Testis (tissue), 3 donors: ENCODE results near the gene NFIB. TPM values are rescaled to one million over a fixed set of nuclear protein-coding genes. Genes with fewer than 3 reads are reported as not detected.

Source experiments
- DNase-seq: peaks from one replicate; pipeline ENCODE4 v3.0.0-alpha.2; 2019
- H3K27ac ChIP-seq, 2 donors: fragments of 200-600 bp; sonication (generic); one replicate each; pipeline ENCODE4 v1.5.1; 2019
- H3K27me3 ChIP-seq: fragments of 200-600 bp; sonication (generic); one replicate; pipeline ENCODE4 v1.5.1; 2019
- H3K36me3 ChIP-seq: fragments of 200-600 bp; sonication (generic); one replicate; pipeline ENCODE4 v1.5.1; 2017; ENCODE audit warnings: low read depth; ENCODE audit errors: missing control alignments
- H3K4me1 ChIP-seq: fragments of 200-600 bp; sonication (generic); one replicate; pipeline ENCODE4 v1.5.1; 2019
- H3K4me3 ChIP-seq, 2 donors: fragments of 200-600 bp; sonication (generic); one replicate each; pipeline ENCODE4 v1.5.1; 2017 to 2019
- H3K9me3 ChIP-seq: fragments of 200-600 bp; sonication (generic); one replicate; pipeline ENCODE4 v1.5.1; 2017
- POLR2A ChIP-seq: fragments of 450-650 bp; IDR thresholded peaks from one replicate; pipeline ENCODE4 v1.6.1; 2017; ENCODE audit warnings: antibody characterized with exemption, mild to moderate bottlenecking, moderate library complexity
- WGBS, 2 donors: methylation state at CpG; one replicate each; pipeline ENCODE4 v1.1.5; 2018; 5-methylcytosine and 5-hydroxymethylcytosine counted together
- intact Hi-C: fragments of 100-400 bp; cut with DNase I; formaldehyde crosslinking; loops from one replicate; pipeline ENCODE4 v1.15.1; 2023; ENCODE audit warnings: low total_unique reads
- polyA plus RNA-seq: library from polyadenylated mRNA; stranded (reverse); fragments of 350-450 nt; fragmentation: Illumina TruSeq; extraction: RNeasy Lipid Tissue Mini Kit (QIAGEN cat#74804); gene quantifications from one replicate; pipeline ENCODE4 v1.2.3, GENCODE V29; 2014; ENCODE audit warnings: low read depth, low replicate concordance; ENCODE audit not compliant: insufficient read depth
- total RNA-seq, 2 donors: library from RNA; depleted of rRNA; stranded (reverse); fragments of >200 nt; gene quantifications; one replicate each; pipeline ENCODE4 v1.2.3, GENCODE V29; 2016
- TF ChIP-seq, protein P1 (sequence below), 3 experiments: fragments of 450-650 bp in 2 of 3; fragments of 200-600 bp in 1 of 3; sonication (generic) in 1 of 3; IDR thresholded peaks; one replicate each; pipeline ENCODE4 v1.5.1; 2016 to 2019; ENCODE audit warnings: antibody characterized with exemption in 3 of 3, mild to moderate bottlenecking in 2 of 3, moderate library complexity in 1 of 3

The NFIB gene
- total and polyA plus RNA-seq, 3 donors from 2014 or later: 8.4 to 34.7 (median 23.1) TPM

DNA sequence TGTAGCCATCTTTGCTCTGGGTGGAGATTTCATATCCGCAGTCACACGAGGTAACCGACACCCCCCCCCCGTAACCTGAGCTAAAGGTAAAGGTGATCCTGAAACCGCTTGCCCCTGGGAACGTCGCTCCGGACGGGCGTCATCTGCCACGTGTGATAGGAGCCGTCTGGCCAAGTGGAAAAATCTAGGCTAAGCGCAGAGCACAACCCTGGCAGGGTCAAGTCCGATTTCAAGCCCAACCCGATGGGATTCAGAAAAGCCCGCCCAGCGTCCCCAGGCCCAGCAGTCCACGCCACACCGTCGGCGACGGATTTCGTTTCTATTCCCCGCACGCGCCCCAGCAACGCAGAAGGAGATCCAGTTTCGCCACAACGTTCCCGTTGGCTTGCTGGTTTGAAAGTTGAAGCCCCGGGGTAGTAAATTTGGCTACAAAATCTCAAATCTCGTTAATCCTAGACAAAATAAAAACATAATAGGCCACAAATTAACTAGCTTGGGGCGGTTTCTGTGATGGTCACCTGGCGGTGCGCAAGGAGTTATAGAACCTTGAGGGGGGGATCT lies 32.4 kb upstream of the NFIB start:
- Histone ChIP-seq H3K27ac (no peak overlapping the region), H3K9me3 (no peaks in the 10 kb centered on the region), H3K4me1 (peaks cover 8% of the 10 kb centered on the region), H3K36me3 (no peaks in the 10 kb centered on the region), H3K27me3 (no peaks in the 10 kb centered on the region), H3K4me3 (peak overlapping the region in 1 of 2 donors; percentile 57)
- intact Hi-C loops: no loop called here
- 51 to 54% methylated on average over 33 to 35 of the region's 35 CpGs for WGBS, 2 donors
- no peak for DNase-seq
- TF ChIP-seq, protein P1, sequence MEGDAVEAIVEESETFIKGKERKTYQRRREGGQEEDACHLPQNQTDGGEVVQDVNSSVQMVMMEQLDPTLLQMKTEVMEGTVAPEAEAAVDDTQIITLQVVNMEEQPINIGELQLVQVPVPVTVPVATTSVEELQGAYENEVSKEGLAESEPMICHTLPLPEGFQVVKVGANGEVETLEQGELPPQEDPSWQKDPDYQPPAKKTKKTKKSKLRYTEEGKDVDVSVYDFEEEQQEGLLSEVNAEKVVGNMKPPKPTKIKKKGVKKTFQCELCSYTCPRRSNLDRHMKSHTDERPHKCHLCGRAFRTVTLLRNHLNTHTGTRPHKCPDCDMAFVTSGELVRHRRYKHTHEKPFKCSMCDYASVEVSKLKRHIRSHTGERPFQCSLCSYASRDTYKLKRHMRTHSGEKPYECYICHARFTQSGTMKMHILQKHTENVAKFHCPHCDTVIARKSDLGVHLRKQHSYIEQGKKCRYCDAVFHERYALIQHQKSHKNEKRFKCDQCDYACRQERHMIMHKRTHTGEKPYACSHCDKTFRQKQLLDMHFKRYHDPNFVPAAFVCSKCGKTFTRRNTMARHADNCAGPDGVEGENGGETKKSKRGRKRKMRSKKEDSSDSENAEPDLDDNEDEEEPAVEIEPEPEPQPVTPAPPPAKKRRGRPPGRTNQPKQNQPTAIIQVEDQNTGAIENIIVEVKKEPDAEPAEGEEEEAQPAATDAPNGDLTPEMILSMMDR (IDR thresholded peaks at IDR 0.05): no peak
- no peak for TF ChIP-seq POLR2A

DNA sequence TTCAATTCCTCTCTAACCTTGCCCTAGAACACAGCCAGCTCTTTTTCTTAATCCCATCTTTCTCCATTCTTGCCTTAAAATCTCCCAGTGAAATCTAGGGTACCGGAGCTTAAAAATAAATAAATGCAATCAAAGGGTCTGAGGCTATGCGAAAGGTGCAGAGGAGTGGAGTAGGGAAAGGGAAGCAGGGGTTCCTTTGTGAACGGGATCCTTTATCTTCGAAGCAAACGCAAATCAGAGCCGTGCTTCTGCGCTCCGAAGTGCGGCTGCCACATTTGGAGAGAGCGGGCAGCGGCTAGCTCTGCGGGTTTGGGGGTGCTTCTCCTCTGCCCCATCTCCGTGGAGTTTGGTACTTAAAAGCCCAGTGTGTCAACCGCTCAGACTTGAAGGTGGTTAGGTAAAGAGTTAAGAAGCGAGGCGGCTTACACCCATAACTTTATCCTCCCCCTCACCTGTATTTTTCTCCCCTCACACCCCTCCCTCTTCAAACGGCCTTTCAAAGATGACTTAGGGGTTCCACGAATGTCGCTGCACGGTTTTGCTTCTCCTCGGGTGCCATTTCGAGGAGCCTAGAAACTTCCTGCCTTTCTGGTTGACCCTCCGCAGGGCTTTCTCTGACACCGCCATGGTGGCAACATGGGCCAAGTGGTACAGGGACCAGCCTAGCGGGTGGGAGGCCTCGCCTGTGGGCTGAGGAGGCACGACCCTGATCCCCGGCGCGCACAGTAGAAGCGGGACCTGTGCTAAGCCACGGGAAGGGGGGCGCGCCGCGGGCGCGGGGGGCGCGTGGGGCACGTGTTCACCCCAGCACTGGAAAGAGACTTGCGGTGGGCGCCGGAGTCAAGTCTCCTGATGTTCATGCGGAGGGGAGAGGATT lies 31.7 kb upstream of the NFIB start:
- DNase-seq: no peak
- 42 to 49% methylated on average over 28 to 45 of the region's 45 CpGs for WGBS, 2 donors
- no peaks in the 10 kb centered on the region for H3K9me3 ChIP-seq
- peak overlapping the region in 1 of 2 donors; percentile 57 for H3K4me3 ChIP-seq
- intact Hi-C loops: no loop called here
- H3K27ac ChIP-seq: no peak overlapping the region
- no peaks in the 10 kb centered on the region for H3K27me3 ChIP-seq
- peaks cover 8% of the 10 kb centered on the region for H3K4me1 ChIP-seq
- no peaks in the 10 kb centered on the region for H3K36me3 ChIP-seq
- TF ChIP-seq, protein P1 (IDR thresholded peaks at IDR 0.05): no peak
- TF ChIP-seq POLR2A: no peak

DNA sequence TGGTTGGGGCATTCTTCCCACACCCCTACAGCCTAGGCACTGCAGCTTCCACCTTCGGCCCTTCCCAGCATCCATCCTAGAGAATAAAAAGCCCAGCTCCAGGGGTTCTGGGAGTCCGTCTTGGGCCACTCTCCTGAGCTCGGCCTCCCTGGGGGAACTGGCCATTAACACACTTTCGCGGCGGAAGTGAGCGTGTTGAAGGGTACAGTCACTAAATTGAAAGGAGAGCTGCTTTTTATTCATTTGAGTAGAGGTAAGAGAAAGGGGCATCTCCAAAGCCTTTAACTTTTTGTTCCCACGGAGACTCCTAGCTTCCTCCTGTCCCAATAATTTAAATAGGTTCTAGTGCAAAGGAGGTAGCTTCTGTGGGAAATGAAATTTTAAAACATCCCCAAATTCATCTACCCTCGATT lies 31.0 kb upstream of the NFIB start:
- H3K36me3 ChIP-seq: no peaks in the 10 kb centered on the region
- WGBS, 2 donors: 51 to 57% methylated on average over 9 of the region's 9 CpGs
- no peaks in the 10 kb centered on the region for H3K9me3 ChIP-seq
- peaks cover 8% of the 10 kb centered on the region for H3K4me1 ChIP-seq
- intact Hi-C loops: no loop called here
- DNase-seq: no peak
- H3K27ac ChIP-seq: no peak overlapping the region
- TF ChIP-seq POLR2A: no peak
- H3K4me3 ChIP-seq: no peak overlapping the region
- no peaks in the 10 kb centered on the region for H3K27me3 ChIP-seq

DNA sequence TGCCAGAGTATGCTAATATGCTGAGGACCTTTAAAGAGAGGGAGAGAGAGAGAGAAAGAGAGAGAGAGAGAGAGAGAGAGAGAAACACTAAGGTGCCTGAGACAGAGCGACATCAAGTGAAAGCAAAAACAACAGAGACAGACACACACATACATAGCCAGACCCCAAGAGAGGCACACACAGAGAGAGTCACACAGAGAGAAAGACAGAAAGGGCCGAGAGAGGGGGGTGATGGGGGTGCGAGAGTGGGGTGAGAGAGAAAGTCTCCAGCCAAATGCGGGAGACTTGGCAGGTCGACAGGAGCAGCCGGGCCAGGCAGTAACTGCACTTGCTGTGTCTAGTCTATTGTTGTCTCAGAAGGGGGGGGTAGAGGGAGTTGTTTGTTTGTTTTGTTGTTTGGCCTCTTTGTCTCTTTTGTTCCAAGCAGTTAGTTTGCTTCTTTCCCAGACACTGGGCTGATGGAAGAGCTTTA lies 30.1 kb upstream of the NFIB start:
- no peaks in the 10 kb centered on the region for H3K27me3 ChIP-seq
- 18 to 30% methylated on average over 6 of the region's 6 CpGs for WGBS, 2 donors
- peak; percentile 35 for DNase-seq
- no peaks in the 10 kb centered on the region for H3K9me3 ChIP-seq
- H3K36me3 ChIP-seq: no peaks in the 10 kb centered on the region
- peaks cover 8% of the 10 kb centered on the region for H3K4me1 ChIP-seq
- no peak overlapping the region for H3K4me3 ChIP-seq
- no peak for TF ChIP-seq POLR2A
- TF ChIP-seq, protein P1 (IDR thresholded peaks at IDR 0.05): peak in 1 of 3 experiments; percentile 7
- intact Hi-C loops: no loop called here
- peak overlapping the region; percentile 43 to 66 for H3K27ac ChIP-seq

DNA sequence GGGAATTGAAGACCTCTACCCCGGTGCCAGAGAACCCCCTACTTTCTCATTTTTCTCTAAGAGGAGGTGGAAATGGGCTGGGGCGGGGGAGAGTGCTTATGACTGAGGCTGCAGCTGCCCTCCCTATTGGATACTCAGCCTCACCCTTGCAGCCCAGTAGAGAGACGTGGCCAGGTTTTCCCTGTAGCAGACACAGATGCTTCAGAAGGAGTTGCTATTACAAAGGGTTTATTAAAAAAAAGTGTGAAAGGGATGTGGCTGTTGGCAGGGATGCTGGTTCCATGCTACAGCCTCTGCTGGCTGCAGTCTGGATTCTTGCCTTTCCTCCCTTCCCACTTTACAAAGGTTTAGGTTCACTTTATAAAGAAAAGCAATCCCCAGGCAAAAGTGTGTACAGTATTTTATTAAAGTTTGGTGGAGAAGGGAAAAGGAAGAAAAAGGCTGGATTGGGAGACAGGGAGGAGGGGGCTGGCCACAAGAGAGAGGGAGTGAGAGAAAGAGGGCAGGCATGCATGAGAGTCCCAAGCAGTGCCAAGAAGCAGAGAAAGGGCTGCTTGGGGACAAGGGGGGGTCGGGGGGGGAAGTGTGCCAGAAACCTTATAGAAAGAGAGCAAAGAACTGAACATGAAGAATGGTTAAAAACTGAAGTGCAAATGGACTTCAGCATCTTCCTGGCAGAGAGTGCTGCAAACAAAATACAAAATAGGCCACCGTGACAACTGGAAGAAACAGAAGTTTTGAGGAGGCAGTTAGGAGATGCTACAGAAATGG lies 29.5 kb upstream of the NFIB start:
- Histone ChIP-seq H3K27me3 (no peaks in the 10 kb centered on the region), H3K9me3 (no peaks in the 10 kb centered on the region), H3K4me3 (no peak overlapping the region), H3K36me3 (no peaks in the 10 kb centered on the region), H3K27ac (peak overlapping the region; percentile 43 to 66), H3K4me1 (peaks cover 7% of the 10 kb centered on the region)
- TF ChIP-seq POLR2A: no peak
- TF ChIP-seq, protein P1 (IDR thresholded peaks at IDR 0.05): no peak
- DNase-seq: no peak
- intact Hi-C loops: no loop called here
- 46 to 49% methylated on average over 5 of the region's 5 CpGs for WGBS, 2 donors
